Kidney epithelial cell (primary cell): Measurements from ENCODE around the gene TAF10. TPM values are rescaled to one million over a fixed set of nuclear protein-coding genes. Genes with fewer than 3 reads are reported as not detected.

ENCODE experiments used
- DNase-seq: peaks from one replicate; pipeline ENCODE4 v3.0.0-alpha.2; 2010; ENCODE audit warnings: low read depth
- H3K27me3 ChIP-seq: 2 replicates; pipeline ENCODE4 v1.6.0; 2011; ENCODE audit warnings: low read length; ENCODE audit not compliant: control insufficient read depth, insufficient read depth
- H3K36me3 ChIP-seq: 2 replicates; pipeline ENCODE4 v1.5.1; 2011; ENCODE audit warnings: low read length; ENCODE audit not compliant: control insufficient read depth, insufficient read depth
- H3K4me3 ChIP-seq: 2 replicates; pipeline ENCODE4 v1.5.1; 2011; ENCODE audit warnings: low read depth, mild to moderate bottlenecking, control low read depth, low read length
- CTCF ChIP-seq: IDR thresholded peaks from 2 replicates; pipeline ENCODE4 v1.5.1; 2011; ENCODE audit warnings: mild to moderate bottlenecking, moderate library complexity, low read length, control low read depth, inconsistent platforms; ENCODE audit not compliant: insufficient read depth, poor library complexity, severe bottlenecking
- total RNA-seq: library from RNA; depleted of rRNA; stranded (reverse); fragments of >200 nt; gene quantifications from 2 replicates; pipeline ENCODE4 v1.2.3, GENCODE V29; 2015

The TAF10 gene
- total RNA-seq, 1 donor from 2014 or later: 57.2 TPM

- Histone ChIP-seq H3K27me3 (no peaks in the 10 kb centered on the region), H3K4me3 (peak within 1 kb of the TSS; percentile 84), H3K36me3 (peaks cover 1% of the 10 kb centered on the region)
- no peak for TF ChIP-seq CTCF
- peak; percentile 74 for DNase-seq
Observed at GRCh38 chr11:6619004-6619745, 7.2 kb upstream of the TAF10 start, which contains the start of gene TPP1. TPP1 (minus strand) TSS chr11:6619422; CDS start chr11:6619400, 22 bp downstream.

- peak overlapping the region; percentile 84 for H3K4me3 ChIP-seq
- H3K36me3 ChIP-seq: peaks cover 1% of the 10 kb centered on the region
- H3K27me3 ChIP-seq: no peaks in the 10 kb centered on the region
- no peak for TF ChIP-seq CTCF
- DNase-seq: no peak
Observed at GRCh38 chr11:6618117-6619003, 6.3 kb upstream of the TAF10 start.

GRCh38 chr11:6617315-6617781 lies 5.3 kb upstream of the TAF10 start:
- DNase-seq: no peak
- Histone ChIP-seq H3K4me3 (no peak overlapping the region), H3K27me3 (no peaks in the 10 kb centered on the region), H3K36me3 (peaks cover 1% of the 10 kb centered on the region)
- TF ChIP-seq CTCF: no peak

GRCh38 chr11:6616596-6617250 lies 4.7 kb upstream of the TAF10 start:
- DNase-seq: no peak
- H3K36me3 ChIP-seq: peaks cover 1% of the 10 kb centered on the region
- no peak overlapping the region for H3K4me3 ChIP-seq
- no peak for TF ChIP-seq CTCF
- H3K27me3 ChIP-seq: no peaks in the 10 kb centered on the region

- no peak overlapping the region for H3K4me3 ChIP-seq
Observed at GRCh38 chr11:6615882-6616585, 4.0 kb upstream of the TAF10 start.

More at GRCh38 chr11:6615882-6616585, 4.0 kb upstream of the TAF10 start:
- no peaks in the 10 kb centered on the region for H3K27me3 ChIP-seq
- H3K36me3 ChIP-seq: peaks cover 1% of the 10 kb centered on the region
- no peak for DNase-seq
- no peak for TF ChIP-seq CTCF
